ENCODE results near the gene EPHB1. TPM values are rescaled to one million over a fixed set of nuclear protein-coding genes. Genes with fewer than 3 reads are reported as not detected.
A peak's percentile ranks its signal among the peaks of the same experiment; 100 is the strongest.

The EPHB1 gene
- total and polyA plus RNA-seq, 2 of the 13 experiments (the other 11 are each of a cell fraction or from before 2014, with no cell fraction given), result 0.07 to 0.21 TPM

DNA sequence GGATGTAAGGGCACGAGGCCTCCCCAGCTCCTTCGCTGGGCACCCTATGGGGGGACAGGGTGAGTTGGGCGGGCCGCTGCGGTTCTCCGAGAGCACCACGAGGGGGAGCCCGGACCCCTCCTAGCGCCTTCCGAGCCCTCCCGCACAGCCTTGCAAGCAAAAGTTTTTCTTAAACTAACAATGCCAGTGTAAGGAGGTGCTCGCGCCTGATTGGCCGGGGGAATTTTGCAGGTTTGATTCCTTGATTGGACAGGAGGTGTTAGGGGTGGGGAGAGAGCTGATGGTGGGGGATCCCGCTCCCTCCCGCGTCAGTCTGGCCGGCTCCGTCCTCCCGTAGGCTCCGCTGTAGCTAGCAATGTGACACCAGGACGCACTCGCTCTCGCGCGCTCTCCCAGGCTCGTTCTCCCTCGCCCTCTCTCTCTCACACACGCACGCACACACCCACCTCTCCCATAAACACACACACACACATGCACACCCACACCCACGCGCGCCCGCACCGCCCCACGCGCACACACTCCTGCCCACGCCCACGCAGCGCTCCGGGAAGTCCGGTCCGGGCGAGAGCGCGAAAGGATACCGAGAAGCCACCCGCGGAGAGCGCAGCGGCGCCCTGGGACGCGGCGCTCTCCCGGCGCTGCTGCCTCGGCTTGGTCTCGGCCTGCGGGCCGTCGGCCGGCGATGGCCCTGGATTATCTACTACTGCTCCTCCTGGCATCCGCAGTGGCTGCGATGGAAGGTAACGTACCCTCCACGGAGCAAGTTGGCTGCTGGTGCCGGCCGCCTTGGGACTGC is at the start of gene EPHB1 (continued):
- TF ChIP-seq, protein P1, sequence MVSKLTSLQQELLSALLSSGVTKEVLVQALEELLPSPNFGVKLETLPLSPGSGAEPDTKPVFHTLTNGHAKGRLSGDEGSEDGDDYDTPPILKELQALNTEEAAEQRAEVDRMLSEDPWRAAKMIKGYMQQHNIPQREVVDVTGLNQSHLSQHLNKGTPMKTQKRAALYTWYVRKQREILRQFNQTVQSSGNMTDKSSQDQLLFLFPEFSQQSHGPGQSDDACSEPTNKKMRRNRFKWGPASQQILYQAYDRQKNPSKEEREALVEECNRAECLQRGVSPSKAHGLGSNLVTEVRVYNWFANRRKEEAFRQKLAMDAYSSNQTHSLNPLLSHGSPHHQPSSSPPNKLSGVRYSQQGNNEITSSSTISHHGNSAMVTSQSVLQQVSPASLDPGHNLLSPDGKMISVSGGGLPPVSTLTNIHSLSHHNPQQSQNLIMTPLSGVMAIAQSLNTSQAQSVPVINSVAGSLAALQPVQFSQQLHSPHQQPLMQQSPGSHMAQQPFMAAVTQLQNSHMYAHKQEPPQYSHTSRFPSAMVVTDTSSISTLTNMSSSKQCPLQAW (CRISPR knock-in tag; IDR thresholded peaks at IDR 0.05), result peak; percentile 24; the same call in 1 of the 2 replicates
- TF ChIP-seq MIXL1 (CRISPR knock-in tag; IDR thresholded peaks at IDR 0.05) (no peak), CREB1 (IDR thresholded peaks at IDR 0.05) (no peak), CREB1 (CRISPR knock-in tag; IDR thresholded peaks at IDR 0.05) (no peak), HNRNPK (IDR thresholded peaks at IDR 0.05; ENCODE audit: low read depth, low read length, poor library complexity, severe bottlenecking) (no peak), NFYC (CRISPR knock-in tag; IDR thresholded peaks at IDR 0.05) (peak; percentile 23; the same call in 1 of the 2 replicates), MXI1 (IDR thresholded peaks at IDR 0.05; ENCODE audit: borderline replicate concordance, low read depth, low read length) (no peak), FOSL2 (CRISPR knock-in tag; IDR thresholded peaks at IDR 0.05) (0 out of 2 replicates have a peak, but pooled peaks have one; percentile 8), ADNP (CRISPR knock-in tag; IDR thresholded peaks at IDR 0.05) (no peak), STAG1 (CRISPR knock-in tag; IDR thresholded peaks at IDR 0.05) (peak; percentile 87), EZH2 (conservative IDR thresholded peaks at IDR 0.05; ENCODE audit: low read depth, low read length) (peak; percentile 80), ZNF749 (CRISPR knock-in tag; IDR thresholded peaks at IDR 0.05; ENCODE audit: borderline replicate concordance) (no peak), GLI4 (CRISPR knock-in tag; IDR thresholded peaks at IDR 0.05; ENCODE audit: borderline replicate concordance) (no peak), SOX13 (IDR thresholded peaks at IDR 0.05) (no peak), SOX13 (CRISPR knock-in tag; conservative IDR thresholded peaks at IDR 0.05 in 1 of 2, IDR thresholded peaks at IDR 0.05 in 1 of 2) (no peak), KDM2A (CRISPR knock-in tag; IDR thresholded peaks at IDR 0.05; ENCODE audit: borderline replicate concordance, low read depth) (peak; percentile 53; the same call in 1 of the 2 replicates), GABPA (IDR thresholded peaks at IDR 0.05; ENCODE audit: low read depth, low read length) (no peak), GABPA (CRISPR knock-in tag; IDR thresholded peaks at IDR 0.05; ENCODE audit: low read depth) (no peak), ZNF619 (CRISPR knock-in tag; IDR thresholded peaks at IDR 0.05) (0 out of 2 replicates have a peak, but pooled peaks have one; percentile 38), ZNF670 (CRISPR knock-in tag; IDR thresholded peaks at IDR 0.05; ENCODE audit: borderline replicate concordance) (no peak), ARNT2 (CRISPR knock-in tag; IDR thresholded peaks at IDR 0.05; ENCODE audit: low read depth) (0 out of 2 replicates have a peak, but pooled peaks have one; percentile 23)
- TF ChIP-seq, protein P2, sequence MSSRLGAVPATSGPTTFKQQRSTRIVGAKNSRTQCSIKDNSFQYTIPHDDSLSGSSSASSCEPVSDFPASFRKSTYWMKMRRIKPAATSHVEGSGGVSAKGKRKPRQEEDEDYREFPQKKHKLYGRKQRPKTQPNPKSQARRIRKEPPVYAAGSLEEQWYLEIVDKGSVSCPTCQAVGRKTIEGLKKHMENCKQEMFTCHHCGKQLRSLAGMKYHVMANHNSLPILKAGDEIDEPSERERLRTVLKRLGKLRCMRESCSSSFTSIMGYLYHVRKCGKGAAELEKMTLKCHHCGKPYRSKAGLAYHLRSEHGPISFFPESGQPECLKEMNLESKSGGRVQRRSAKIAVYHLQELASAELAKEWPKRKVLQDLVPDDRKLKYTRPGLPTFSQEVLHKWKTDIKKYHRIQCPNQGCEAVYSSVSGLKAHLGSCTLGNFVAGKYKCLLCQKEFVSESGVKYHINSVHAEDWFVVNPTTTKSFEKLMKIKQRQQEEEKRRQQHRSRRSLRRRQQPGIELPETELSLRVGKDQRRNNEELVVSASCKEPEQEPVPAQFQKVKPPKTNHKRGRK (CRISPR knock-in tag; IDR thresholded peaks at IDR 0.05), result no peak
- TF ChIP-seq, protein P3, sequence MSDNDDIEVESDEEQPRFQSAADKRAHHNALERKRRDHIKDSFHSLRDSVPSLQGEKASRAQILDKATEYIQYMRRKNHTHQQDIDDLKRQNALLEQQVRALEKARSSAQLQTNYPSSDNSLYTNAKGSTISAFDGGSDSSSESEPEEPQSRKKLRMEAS (IDR thresholded peaks at IDR 0.05), result 0 out of 2 replicates have a peak, but pooled peaks have one; percentile 23
- TF ChIP-seq, protein P4, sequence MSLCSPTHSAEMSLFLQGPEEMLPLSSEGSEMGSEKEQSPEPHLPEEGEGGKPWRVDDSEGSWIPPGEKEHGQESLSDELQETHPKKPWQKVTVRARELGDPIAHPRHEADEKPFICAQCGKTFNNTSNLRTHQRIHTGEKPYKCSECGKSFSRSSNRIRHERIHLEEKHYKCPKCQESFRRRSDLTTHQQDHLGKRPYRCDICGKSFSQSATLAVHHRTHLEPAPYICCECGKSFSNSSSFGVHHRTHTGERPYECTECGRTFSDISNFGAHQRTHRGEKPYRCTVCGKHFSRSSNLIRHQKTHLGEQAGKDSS (CRISPR knock-in tag; IDR thresholded peaks at IDR 0.05; ENCODE audit: borderline replicate concordance, low read depth), result 0 out of 2 replicates have a peak, but pooled peaks have one; percentile 37
- TF ChIP-seq, protein P5, sequence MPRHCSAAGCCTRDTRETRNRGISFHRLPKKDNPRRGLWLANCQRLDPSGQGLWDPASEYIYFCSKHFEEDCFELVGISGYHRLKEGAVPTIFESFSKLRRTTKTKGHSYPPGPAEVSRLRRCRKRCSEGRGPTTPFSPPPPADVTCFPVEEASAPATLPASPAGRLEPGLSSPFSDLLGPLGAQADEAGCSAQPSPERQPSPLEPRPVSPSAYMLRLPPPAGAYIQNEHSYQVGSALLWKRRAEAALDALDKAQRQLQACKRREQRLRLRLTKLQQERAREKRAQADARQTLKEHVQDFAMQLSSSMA (CRISPR knock-in tag; IDR thresholded peaks at IDR 0.05), result no peak
